ENCODE data around the gene OCA2.

OCA2 gene

DNA sequence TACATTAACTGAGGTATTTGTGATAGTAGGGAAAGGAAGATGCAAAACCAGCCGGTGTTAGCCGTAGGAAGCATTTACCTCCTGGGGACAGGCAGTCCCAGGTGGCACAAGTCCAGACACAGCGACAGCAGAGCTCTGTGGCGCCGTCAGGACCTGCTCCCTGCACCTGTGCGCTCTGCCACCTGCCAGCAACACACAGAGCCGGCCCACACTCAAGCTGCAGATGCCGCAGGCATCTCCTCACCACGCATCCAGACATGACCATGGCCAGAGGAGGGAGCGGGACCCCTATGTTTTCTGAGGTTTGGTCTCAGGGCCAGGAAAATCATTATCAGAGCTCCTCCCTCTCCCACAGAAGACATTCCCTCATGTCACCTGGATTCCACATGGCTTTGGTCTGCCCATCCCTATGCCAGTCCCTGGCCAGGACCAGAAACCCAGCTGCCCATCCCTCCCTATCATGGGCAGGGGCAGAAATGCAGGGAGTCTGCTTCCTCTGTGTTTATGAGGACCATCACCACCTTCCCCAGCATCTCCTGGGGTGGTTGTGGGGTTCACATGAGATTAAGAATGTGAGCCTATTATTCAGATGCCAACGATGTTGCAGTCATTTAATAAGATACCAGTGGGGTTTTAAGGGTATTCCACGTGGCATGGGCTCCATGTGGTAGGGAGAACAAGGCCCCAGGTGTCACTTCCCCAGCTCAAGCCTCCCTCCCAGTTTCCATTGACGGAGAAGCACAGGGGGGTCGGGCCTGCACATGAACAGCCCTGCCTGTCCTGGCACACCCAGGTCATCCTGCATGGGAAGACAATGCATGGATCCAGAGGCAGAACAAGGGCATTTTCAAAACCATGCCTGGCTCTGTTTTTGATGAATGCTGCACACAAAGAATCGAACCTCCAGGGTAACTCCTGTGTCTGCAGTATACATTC is 251.1 kb downstream of the OCA2 start:
- TF ChIP-seq, protein P1, sequence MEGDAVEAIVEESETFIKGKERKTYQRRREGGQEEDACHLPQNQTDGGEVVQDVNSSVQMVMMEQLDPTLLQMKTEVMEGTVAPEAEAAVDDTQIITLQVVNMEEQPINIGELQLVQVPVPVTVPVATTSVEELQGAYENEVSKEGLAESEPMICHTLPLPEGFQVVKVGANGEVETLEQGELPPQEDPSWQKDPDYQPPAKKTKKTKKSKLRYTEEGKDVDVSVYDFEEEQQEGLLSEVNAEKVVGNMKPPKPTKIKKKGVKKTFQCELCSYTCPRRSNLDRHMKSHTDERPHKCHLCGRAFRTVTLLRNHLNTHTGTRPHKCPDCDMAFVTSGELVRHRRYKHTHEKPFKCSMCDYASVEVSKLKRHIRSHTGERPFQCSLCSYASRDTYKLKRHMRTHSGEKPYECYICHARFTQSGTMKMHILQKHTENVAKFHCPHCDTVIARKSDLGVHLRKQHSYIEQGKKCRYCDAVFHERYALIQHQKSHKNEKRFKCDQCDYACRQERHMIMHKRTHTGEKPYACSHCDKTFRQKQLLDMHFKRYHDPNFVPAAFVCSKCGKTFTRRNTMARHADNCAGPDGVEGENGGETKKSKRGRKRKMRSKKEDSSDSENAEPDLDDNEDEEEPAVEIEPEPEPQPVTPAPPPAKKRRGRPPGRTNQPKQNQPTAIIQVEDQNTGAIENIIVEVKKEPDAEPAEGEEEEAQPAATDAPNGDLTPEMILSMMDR (IDR thresholded peaks at IDR 0.05; ENCODE audit: low read length, missing control alignments), result no peak
- no peak overlapping the region for H3K4me3 ChIP-seq (replicated peaks; ENCODE audit: low read depth, low read length)
- DNase-seq (ENCODE audit: low read depth), result no peak

- TF ChIP-seq, protein P1 (IDR thresholded peaks at IDR 0.05; ENCODE audit: low read length, missing control alignments), result no peak
- no peak overlapping the region for H3K4me3 ChIP-seq (replicated peaks; ENCODE audit: low read depth, low read length)
- no peak for DNase-seq (ENCODE audit: low read depth)
Measured at GRCh38 chr15:27846722-27847395, 252.3 kb downstream of the OCA2 start.

- DNase-seq (ENCODE audit: low read depth), result no peak
- H3K4me3 ChIP-seq (replicated peaks; ENCODE audit: low read depth, low read length), result no peak overlapping the region
- TF ChIP-seq, protein P1 (IDR thresholded peaks at IDR 0.05; ENCODE audit: low read length, missing control alignments), result no peak
Measured at GRCh38 chr15:27845535-27846369, 253.4 kb downstream of the OCA2 start.

- peak; percentile 59 for DNase-seq (ENCODE audit: low read depth)
- TF ChIP-seq, protein P1 (IDR thresholded peaks at IDR 0.05; ENCODE audit: low read length, missing control alignments), result no peak
- H3K4me3 ChIP-seq (replicated peaks; ENCODE audit: low read depth, low read length), result no peak overlapping the region
Measured at GRCh38 chr15:27844018-27844666, 255.0 kb downstream of the OCA2 start.

DNA sequence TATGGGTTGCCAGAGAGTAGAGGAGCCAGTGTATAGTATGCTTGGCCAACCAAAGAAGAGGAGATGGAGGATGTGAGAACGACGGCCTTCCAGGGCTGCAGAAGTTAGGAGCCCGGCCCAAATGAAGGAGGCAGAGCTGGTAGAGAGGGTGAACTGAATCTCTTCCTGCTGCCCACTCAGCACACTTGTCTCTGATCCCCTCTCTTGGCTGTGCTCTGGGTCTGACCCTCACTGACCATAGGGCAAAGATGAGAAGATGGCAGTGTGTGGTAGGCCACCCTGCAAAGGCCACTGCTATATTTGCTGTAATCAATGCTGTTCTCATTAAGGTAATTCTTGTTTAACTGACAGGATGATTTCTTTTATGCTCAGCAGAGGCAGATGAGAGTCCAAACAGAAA is 256.0 kb downstream of the OCA2 start:
- TF ChIP-seq, protein P1 (IDR thresholded peaks at IDR 0.05; ENCODE audit: low read length, missing control alignments), result no peak
- DNase-seq (ENCODE audit: low read depth), result no peak
- H3K4me3 ChIP-seq (replicated peaks; ENCODE audit: low read depth, low read length), result no peak overlapping the region

GRCh38 chr15:27842526-27842925 is 256.6 kb downstream of the OCA2 start:
- no peak overlapping the region for H3K4me3 ChIP-seq (replicated peaks; ENCODE audit: low read depth, low read length)
- no peak for DNase-seq (ENCODE audit: low read depth)
- TF ChIP-seq, protein P1 (IDR thresholded peaks at IDR 0.05; ENCODE audit: low read length, missing control alignments), result no peak

All from fibroblast of pulmonary artery (primary cell).